ENCODE data around the gene TNFRSF1A. TPM values are rescaled to one million over a fixed set of nuclear protein-coding genes. Genes with fewer than 3 reads are reported as not detected.

Gene TNFRSF1A
- total and polyA plus RNA-seq, 9 of the 15 experiments (the other 6 are each of a cell fraction or from before 2014, with no cell fraction given) = 0.76 to 43.5 (median 30.0) TPM

- H3K9ac ChIP-seq (ENCODE audit: insufficient read depth in 1 of 2, low read depth in 2 of 2, low read length in 2 of 2) = no peak overlapping the region
- no peaks in the 10 kb centered on the region for H3K9me3 ChIP-seq (replicated peaks; ENCODE audit: control insufficient read depth, insufficient read depth, low read depth, low read length)
- no peak for ATAC-seq
- H3K9me1 ChIP-seq (ENCODE audit: control insufficient read depth, insufficient read depth, low read length) = no peaks in the 10 kb centered on the region
- FAIRE-seq = no peak
- no peaks in the 10 kb centered on the region for H3K27me3 ChIP-seq (ENCODE audit: control insufficient read depth in 2 of 2, insufficient read depth in 2 of 2, low read length in 2 of 2)
- no peak overlapping the region for H3K4me2 ChIP-seq (ENCODE audit: insufficient read depth, low read length)
- H2AFZ ChIP-seq (ENCODE audit: low read depth, low read length) = no peak overlapping the region
- H3K4me1 ChIP-seq (replicated peaks in 1 of 2; ENCODE audit: control insufficient read depth in 2 of 2, insufficient read depth in 2 of 2, low read length in 2 of 2) = peaks cover 6 to 8% of the 10 kb centered on the region in 2 experiments
- no peaks in the 10 kb centered on the region for H4K20me1 ChIP-seq (replicated peaks; ENCODE audit: control insufficient read depth, insufficient read depth, low read length)
- DNase-seq (ENCODE audit: extremely low read depth in 1 of 4, low spot score in 3 of 4) = no peak
- intact Hi-C loops (cut with micrococcal nuclease) (no loop called here), in situ Hi-C loops (cut with MboI) (no loop called here)
- H3K36me3 ChIP-seq (ENCODE audit: control insufficient read depth, insufficient read depth, low read length) = peaks cover 64% of the 10 kb centered on the region; the same call in 2 of the 3 replicates
- no peak overlapping the region for H3K4me3 ChIP-seq
- 94% methylated on average over 4 of the region's 5 CpGs for WGBS (ENCODE audit: insufficient coverage, low coverage, missing lambda C conversion rate)
- BruUV-seq (replicated peaks) = no TSS peak
- POLR2A ChIA-PET = interaction anchor here (0.7 to 0.8 kb wide), 2 partner anchors 30 to 51 kb away, joined by 3 to 4 read pairs; no protein-coding TSS in a partner anchor
- CTCF ChIA-PET (ENCODE audit: low intra/inter-chr PET ratio) = no interaction called here
- no peak overlapping the region for H3K27ac ChIP-seq (ENCODE audit: extremely low read depth, low read depth, low read length)
- H3K79me2 ChIP-seq (ENCODE audit: control insufficient read depth, insufficient read depth, low read length) = peaks cover 7% of the 10 kb centered on the region
- TF ChIP-seq PHF21A (IDR thresholded peaks at IDR 0.05; ENCODE audit: borderline replicate concordance, low read depth) (no peak), POLR2AphosphoS5 (IDR thresholded peaks at IDR 0.05; ENCODE audit: control insufficient read depth, insufficient read depth, low read depth, low read length) (no peak), HDAC3 (IDR thresholded peaks at IDR 0.05; ENCODE audit: borderline replicate concordance, partially characterized antibody) (no peak), ZNF277 (CRISPR knock-in tag; IDR thresholded peaks at IDR 0.05; ENCODE audit: borderline replicate concordance) (no peak), PHB2 (IDR thresholded peaks at IDR 0.05; ENCODE audit: low read depth) (no peak), ZBTB8A (IDR thresholded peaks at IDR 0.05; ENCODE audit: partially characterized antibody) (no peak), SIRT6 (IDR thresholded peaks at IDR 0.05; ENCODE audit: low read depth, low read length) (no peak), ZNF507 (tag; conservative IDR thresholded peaks at IDR 0.05) (no peak), NCOA1 (IDR thresholded peaks at IDR 0.05; ENCODE audit: low read depth) (no peak), SETDB1 (IDR thresholded peaks at IDR 0.05; ENCODE audit: low read length) (no peak), NR2C2 (CRISPR knock-in tag; IDR thresholded peaks at IDR 0.05) (no peak), NR2C2 (tag; IDR thresholded peaks at IDR 0.05) (no peak), MYC (IDR thresholded peaks at IDR 0.05; ENCODE audit: low read depth, low read length) (no peak), MYC (CRISPR knock-in tag; IDR thresholded peaks at IDR 0.05; ENCODE audit: borderline replicate concordance, low read depth) (no peak), MCM3 (IDR thresholded peaks at IDR 0.05) (no peak), HNRNPLL (IDR thresholded peaks at IDR 0.05; ENCODE audit: low read depth, low read length, poor library complexity, severe bottlenecking) (no peak), ETS2 (tag; IDR thresholded peaks at IDR 0.05; ENCODE audit: borderline replicate concordance, poor library complexity, severe bottlenecking) (no peak), TCF7 (IDR thresholded peaks at IDR 0.05; ENCODE audit: borderline replicate concordance) (no peak), STAT5A (IDR thresholded peaks at IDR 0.05; ENCODE audit: borderline replicate concordance, low read length) (no peak), ZZZ3 (IDR thresholded peaks at IDR 0.05) (no peak)
- TF ChIP-seq, protein P1, sequence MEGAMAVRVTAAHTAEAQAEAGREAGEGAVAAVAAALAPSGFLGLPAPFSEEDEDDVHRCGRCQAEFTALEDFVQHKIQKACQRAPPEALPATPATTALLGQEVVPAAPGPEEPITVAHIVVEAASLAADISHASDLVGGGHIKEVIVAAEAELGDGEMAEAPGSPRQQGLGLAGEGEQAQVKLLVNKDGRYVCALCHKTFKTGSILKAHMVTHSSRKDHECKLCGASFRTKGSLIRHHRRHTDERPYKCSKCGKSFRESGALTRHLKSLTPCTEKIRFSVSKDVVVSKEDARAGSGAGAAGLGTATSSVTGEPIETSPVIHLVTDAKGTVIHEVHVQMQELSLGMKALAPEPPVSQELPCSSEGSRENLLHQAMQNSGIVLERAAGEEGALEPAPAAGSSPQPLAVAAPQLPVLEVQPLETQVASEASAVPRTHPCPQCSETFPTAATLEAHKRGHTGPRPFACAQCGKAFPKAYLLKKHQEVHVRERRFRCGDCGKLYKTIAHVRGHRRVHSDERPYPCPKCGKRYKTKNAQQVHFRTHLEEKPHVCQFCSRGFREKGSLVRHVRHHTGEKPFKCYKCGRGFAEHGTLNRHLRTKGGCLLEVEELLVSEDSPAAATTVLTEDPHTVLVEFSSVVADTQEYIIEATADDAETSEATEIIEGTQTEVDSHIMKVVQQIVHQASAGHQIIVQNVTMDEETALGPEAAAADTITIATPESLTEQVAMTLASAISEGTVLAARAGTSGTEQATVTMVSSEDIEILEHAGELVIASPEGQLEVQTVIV (CRISPR knock-in tag; IDR thresholded peaks at IDR 0.05; ENCODE audit: borderline replicate concordance) = no peak
Observed at GRCh38 chr12:6330192-6330591, 11.7 kb downstream of the TNFRSF1A start.

Data from K562 (cell line).